Measurements from ENCODE around the gene STX1A.

DNA sequence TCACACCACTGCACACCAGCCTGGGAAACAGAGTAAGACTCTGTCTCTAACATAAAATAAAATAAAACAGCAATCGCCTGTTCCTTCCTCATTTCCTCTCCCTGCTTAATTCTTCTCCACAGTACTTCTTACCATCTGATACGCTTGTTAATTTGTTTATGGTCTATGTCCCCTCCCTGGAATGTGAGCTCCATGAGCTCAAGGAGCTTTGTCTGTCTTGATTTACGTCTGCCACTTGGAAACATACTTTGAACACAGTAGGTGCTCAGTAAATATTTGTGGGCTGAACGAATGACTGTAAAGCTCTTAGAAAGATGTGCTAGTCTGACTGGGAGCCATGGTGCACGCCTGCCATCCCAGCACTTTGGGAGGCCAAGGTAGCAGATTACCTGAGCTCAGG lies 9.1 kb upstream of the STX1A start:
- TF ChIP-seq, protein P1, sequence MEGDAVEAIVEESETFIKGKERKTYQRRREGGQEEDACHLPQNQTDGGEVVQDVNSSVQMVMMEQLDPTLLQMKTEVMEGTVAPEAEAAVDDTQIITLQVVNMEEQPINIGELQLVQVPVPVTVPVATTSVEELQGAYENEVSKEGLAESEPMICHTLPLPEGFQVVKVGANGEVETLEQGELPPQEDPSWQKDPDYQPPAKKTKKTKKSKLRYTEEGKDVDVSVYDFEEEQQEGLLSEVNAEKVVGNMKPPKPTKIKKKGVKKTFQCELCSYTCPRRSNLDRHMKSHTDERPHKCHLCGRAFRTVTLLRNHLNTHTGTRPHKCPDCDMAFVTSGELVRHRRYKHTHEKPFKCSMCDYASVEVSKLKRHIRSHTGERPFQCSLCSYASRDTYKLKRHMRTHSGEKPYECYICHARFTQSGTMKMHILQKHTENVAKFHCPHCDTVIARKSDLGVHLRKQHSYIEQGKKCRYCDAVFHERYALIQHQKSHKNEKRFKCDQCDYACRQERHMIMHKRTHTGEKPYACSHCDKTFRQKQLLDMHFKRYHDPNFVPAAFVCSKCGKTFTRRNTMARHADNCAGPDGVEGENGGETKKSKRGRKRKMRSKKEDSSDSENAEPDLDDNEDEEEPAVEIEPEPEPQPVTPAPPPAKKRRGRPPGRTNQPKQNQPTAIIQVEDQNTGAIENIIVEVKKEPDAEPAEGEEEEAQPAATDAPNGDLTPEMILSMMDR (IDR thresholded peaks at IDR 0.05) = no peak
- no peak for TF ChIP-seq POLR2A (IDR thresholded peaks at IDR 0.05)

Measured in uterus (tissue), 2 donors.